ENCODE results near the gene PPP1R13B.

PPP1R13B gene

DNA sequence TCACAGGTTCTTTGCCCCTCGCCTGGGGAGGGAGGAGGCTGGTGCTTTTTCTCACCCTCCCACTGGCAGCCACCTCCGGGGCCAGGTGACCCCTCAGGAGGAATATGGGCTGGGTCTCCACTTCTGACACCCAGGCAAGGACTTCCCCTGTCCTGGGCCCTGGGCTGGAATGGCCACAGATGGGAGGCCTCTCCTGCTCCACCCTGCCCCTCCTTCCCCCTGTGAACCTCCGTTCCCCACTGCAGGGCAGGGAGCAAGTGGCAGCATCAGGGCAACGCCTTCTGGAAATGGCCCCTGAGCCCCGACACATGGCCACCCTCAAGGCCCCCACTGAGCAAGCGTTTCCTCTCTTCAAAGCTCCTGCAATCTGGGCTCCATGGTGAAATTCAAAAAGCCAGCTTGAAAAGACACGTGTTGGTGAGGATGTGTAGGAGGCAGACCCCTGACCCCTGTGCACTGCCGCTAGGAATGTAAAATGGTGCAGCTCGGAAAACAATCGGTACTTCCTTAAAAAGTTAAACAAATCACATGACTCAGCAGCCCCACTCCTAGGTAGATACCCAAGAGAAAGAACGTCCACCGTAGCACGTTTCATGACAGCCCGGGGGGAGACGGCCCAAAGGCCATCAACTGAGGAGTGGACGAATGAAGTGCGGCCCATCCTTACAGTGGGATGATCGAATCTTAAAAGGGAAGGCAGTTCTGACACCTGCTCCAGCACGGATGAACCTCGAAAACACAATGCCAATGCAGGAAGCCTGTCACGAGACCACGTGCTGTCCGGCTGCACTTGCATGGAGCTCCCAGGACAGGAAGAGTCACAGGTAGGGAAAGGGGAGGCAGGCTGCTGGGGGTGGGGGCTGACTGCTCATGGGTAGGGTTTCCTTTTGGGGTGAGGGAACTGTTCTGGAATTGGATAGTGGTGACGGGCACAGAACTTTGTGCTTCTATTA is 143.7 kb downstream of the PPP1R13B start:
- H3K9ac ChIP-seq (ENCODE audit: low read length), result no peak overlapping the region
- H3K79me2 ChIP-seq (ENCODE audit: insufficient read depth, low read length), result no peaks in the 10 kb centered on the region
- H4K20me1 ChIP-seq (ENCODE audit: insufficient read depth, low read length), result no peaks in the 10 kb centered on the region
- H3K4me1 ChIP-seq (ENCODE audit: insufficient read depth, low read length, severe bottlenecking), result peaks cover 61% of the 10 kb centered on the region
- H3K27me3 ChIP-seq (ENCODE audit: insufficient read depth, low read length), result no peaks in the 10 kb centered on the region
- H3K4me2 ChIP-seq (ENCODE audit: low read length), result no peak overlapping the region
- H3K9me3 ChIP-seq (ENCODE audit: low read length), result no peaks in the 10 kb centered on the region
- H2AFZ ChIP-seq (ENCODE audit: low read length), result no peak overlapping the region
- peaks cover 80% of the 10 kb centered on the region for H3K36me3 ChIP-seq (ENCODE audit: insufficient read depth, low read length)
- no peaks in the 10 kb centered on the region for H3K9me2 ChIP-seq (ENCODE audit: low read depth, low read length)
- no peak overlapping the region for H3K4me3 ChIP-seq (ENCODE audit: low read depth, low read length, poor library complexity, severe bottlenecking)
- peak overlapping the region; percentile 97 for H3K27ac ChIP-seq (ENCODE audit: low read depth, low read length, poor library complexity, severe bottlenecking)
- TF ChIP-seq, protein P1, sequence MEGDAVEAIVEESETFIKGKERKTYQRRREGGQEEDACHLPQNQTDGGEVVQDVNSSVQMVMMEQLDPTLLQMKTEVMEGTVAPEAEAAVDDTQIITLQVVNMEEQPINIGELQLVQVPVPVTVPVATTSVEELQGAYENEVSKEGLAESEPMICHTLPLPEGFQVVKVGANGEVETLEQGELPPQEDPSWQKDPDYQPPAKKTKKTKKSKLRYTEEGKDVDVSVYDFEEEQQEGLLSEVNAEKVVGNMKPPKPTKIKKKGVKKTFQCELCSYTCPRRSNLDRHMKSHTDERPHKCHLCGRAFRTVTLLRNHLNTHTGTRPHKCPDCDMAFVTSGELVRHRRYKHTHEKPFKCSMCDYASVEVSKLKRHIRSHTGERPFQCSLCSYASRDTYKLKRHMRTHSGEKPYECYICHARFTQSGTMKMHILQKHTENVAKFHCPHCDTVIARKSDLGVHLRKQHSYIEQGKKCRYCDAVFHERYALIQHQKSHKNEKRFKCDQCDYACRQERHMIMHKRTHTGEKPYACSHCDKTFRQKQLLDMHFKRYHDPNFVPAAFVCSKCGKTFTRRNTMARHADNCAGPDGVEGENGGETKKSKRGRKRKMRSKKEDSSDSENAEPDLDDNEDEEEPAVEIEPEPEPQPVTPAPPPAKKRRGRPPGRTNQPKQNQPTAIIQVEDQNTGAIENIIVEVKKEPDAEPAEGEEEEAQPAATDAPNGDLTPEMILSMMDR (IDR thresholded peaks at IDR 0.05; ENCODE audit: low read length), result no peak
- TF ChIP-seq EZH2 (IDR thresholded peaks at IDR 0.05; ENCODE audit: borderline replicate concordance, low read length), result no peak
- H3F3A ChIP-seq (ENCODE audit: insufficient read depth, low read length), result 0 out of 2 replicates have a peak, but pooled peaks cover 5% of the 10 kb centered on the region

DNA sequence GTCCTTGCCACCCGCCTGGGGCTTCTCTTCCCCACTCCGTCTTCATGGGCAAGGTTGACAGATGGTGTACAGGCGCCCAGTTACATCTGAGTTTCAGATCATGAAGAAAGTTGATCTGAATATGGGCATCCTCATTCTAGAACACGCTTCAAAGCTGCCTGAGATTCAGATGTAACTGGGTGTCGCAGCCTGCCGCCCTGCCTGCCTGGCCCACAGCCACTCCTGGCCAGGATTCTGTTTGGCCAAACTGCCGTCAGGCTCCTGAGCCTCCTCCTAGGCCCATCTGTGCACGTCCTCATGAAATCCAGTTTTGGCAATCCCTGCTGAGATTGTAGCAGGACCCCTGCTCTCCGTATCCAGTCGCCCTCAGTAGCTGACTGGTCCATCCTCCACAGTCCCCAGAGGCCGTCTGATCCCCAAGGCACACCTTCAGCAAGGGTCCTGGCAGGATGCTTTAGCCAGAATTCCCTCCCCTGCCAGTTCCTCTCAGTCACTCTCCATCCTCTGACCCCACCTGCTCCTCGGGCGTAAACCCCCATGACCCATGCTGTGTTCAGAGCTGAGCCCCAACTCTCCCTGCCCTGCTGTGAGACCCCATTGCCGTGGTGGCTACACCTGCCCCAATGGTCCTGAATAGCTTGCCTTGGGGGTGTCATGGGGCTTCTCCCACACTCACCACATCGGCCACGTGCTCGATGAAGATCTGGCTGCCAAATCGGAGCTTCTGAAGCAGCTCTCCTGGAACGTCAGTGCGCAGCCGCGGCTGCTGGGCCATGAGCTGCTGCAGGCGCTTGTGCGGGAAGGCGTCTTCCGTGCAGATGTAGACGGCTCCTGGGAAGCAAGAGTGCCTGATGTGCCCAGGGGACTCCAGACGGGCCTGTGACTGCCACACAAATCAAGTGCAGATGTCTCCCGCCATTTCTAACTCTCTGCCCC is 144.6 kb downstream of the PPP1R13B start:
- Histone ChIP-seq H3K36me3 (ENCODE audit: insufficient read depth, low read length) (peaks cover 78% of the 10 kb centered on the region), H3K9ac (ENCODE audit: low read length) (peak overlapping the region; percentile 27; the same call in 1 of the 2 replicates), H3K4me1 (ENCODE audit: insufficient read depth, low read length, severe bottlenecking) (peaks cover 70% of the 10 kb centered on the region), H2AFZ (ENCODE audit: low read length) (no peak overlapping the region), H3K27ac (ENCODE audit: low read depth, low read length, poor library complexity, severe bottlenecking) (peak overlapping the region; percentile 97), H3K27me3 (ENCODE audit: insufficient read depth, low read length) (no peaks in the 10 kb centered on the region), H3K4me3 (ENCODE audit: low read depth, low read length, poor library complexity, severe bottlenecking) (no peak overlapping the region), H4K20me1 (ENCODE audit: insufficient read depth, low read length) (no peaks in the 10 kb centered on the region), H3K4me2 (ENCODE audit: low read length) (no peak overlapping the region; the same call in 1 of the 2 replicates), H3K79me2 (ENCODE audit: insufficient read depth, low read length) (no peaks in the 10 kb centered on the region), H3K9me3 (ENCODE audit: low read length) (no peaks in the 10 kb centered on the region), H3K9me2 (ENCODE audit: low read depth, low read length) (no peaks in the 10 kb centered on the region), H3F3A (ENCODE audit: insufficient read depth, low read length) (0 out of 2 replicates have a peak, but pooled peaks cover 5% of the 10 kb centered on the region)
- TF ChIP-seq, protein P1 (IDR thresholded peaks at IDR 0.05; ENCODE audit: low read length), result no peak
- no peak for TF ChIP-seq EZH2 (IDR thresholded peaks at IDR 0.05; ENCODE audit: borderline replicate concordance, low read length)

DNA sequence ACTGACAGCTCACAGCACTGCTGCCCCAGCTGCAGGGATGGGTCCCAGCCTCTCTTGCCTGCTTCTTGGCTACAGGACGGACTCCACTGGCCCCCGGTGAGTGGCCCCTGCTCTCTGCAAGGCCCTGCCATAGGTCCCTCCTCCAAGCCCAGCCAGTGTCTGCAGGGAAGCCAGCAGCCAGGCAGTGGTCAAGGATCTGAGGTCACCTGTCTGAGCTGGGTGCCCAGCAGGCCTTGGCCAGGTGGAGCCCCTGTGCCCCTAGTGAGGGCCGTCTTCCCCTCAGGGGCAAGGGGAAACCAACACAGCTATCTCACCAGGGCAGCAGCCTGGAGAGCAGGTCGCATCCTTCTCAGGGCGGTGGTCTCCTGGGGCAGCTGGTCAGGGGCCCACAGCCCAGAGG is 145.3 kb downstream of the PPP1R13B start:
- H3K79me2 ChIP-seq (ENCODE audit: insufficient read depth, low read length), result no peaks in the 10 kb centered on the region
- no peaks in the 10 kb centered on the region for H4K20me1 ChIP-seq (ENCODE audit: insufficient read depth, low read length)
- peaks cover 78% of the 10 kb centered on the region for H3K36me3 ChIP-seq (ENCODE audit: insufficient read depth, low read length)
- H3K9me2 ChIP-seq (ENCODE audit: low read depth, low read length), result no peaks in the 10 kb centered on the region
- no peaks in the 10 kb centered on the region for H3K9me3 ChIP-seq (ENCODE audit: low read length)
- peak overlapping the region; percentile 2; the same call in 1 of the 2 replicates for H3K4me2 ChIP-seq (ENCODE audit: low read length)
- peak overlapping the region; percentile 27; the same call in 1 of the 2 replicates for H3K9ac ChIP-seq (ENCODE audit: low read length)
- H3F3A ChIP-seq (ENCODE audit: insufficient read depth, low read length), result 0 out of 2 replicates have a peak, but pooled peaks cover 5% of the 10 kb centered on the region
- TF ChIP-seq, protein P1 (IDR thresholded peaks at IDR 0.05; ENCODE audit: low read length), result no peak
- TF ChIP-seq EZH2 (IDR thresholded peaks at IDR 0.05; ENCODE audit: borderline replicate concordance, low read length), result no peak
- no peak overlapping the region for H2AFZ ChIP-seq (ENCODE audit: low read length)
- no peaks in the 10 kb centered on the region for H3K27me3 ChIP-seq (ENCODE audit: insufficient read depth, low read length)
- peaks cover 77% of the 10 kb centered on the region for H3K4me1 ChIP-seq (ENCODE audit: insufficient read depth, low read length, severe bottlenecking)
- peak overlapping the region; percentile 97 for H3K27ac ChIP-seq (ENCODE audit: low read depth, low read length, poor library complexity, severe bottlenecking)
- no peak overlapping the region for H3K4me3 ChIP-seq (ENCODE audit: low read depth, low read length, poor library complexity, severe bottlenecking)
